Adrenal gland (tissue), 12 donors: ENCODE data around the gene SEMA6A. TPM values are rescaled to one million over a fixed set of nuclear protein-coding genes. Genes with fewer than 3 reads are reported as not detected.

Source experiments
- DNase-seq, 7 donors: peaks; one replicate each; pipeline ENCODE4 v3.0.0-alpha.2; 2019 to 2020
- H3K27ac ChIP-seq, 5 donors: fragments of 200-600 bp; sonication (generic) in 4 of 5; 1 replicate in 3 of 5; 2 replicates in 2 of 5; pipeline versions ENCODE4 v1.5.1 to v1.8.0; 2016 to 2020; ENCODE audit warnings: mild to moderate bottlenecking in 1 of 5
- H3K27me3 ChIP-seq: fragments of 200-600 bp; 2 replicates; pipeline ENCODE4 v1.8.0; 2021
- H3K36me3 ChIP-seq, 2 donors: fragments of 200-600 bp; replicated peaks in 1 of 2; 1 replicate in 1 of 2; 2 replicates in 1 of 2; pipeline versions ENCODE4 v1.5.1 to v1.8.0; 2018 to 2022
- H3K4me1 ChIP-seq, 2 donors: fragments of 200-600 bp; replicated peaks in 1 of 2; 1 replicate in 1 of 2; 2 replicates in 1 of 2; pipeline versions ENCODE4 v1.5.1 to v1.8.0; 2018 to 2021
- H3K4me3 ChIP-seq, 4 donors: fragments of 200-600 bp; sonication (generic) in 3 of 4; one replicate each; pipeline ENCODE4 v1.5.1; 2016 to 2018
- H3K9me3 ChIP-seq, 3 donors: fragments of 200-600 bp; sonication (generic) in 1 of 3; replicated peaks in 1 of 3; 1 replicate in 2 of 3; 2 replicates in 1 of 3; pipeline versions ENCODE4 v1.5.1 to v1.8.0; 2016 to 2021
- CTCF ChIP-seq, 6 experiments: fragments of 450-650 bp in 4 of 6; fragments of 200-600 bp in 2 of 6; sonication (generic) in 1 of 6; IDR thresholded peaks; 1 replicate in 5 of 6; 2 replicates in 1 of 6; pipeline versions ENCODE4 v1.5.1 to v1.8.0; 2016 to 2021; ENCODE audit warnings: antibody characterized with exemption in 6 of 6, mild to moderate bottlenecking in 2 of 6, moderate library complexity in 1 of 6
- POLR2A ChIP-seq, 2 donors: fragments of 450-650 bp; IDR thresholded peaks; one replicate each; pipeline ENCODE4 v1.6.1; 2017; ENCODE audit warnings: antibody characterized with exemption in 2 of 2, mild to moderate bottlenecking in 2 of 2, moderate library complexity in 1 of 2
- WGBS, 4 donors: extraction: QIAGEN DNeasy Blood & Tissue Kit in 2 of 4; methylation state at CpG; one replicate each; pipeline versions ENCODE4 v1.1.5 to v1.1.7; 2013 to 2017; 5-methylcytosine and 5-hydroxymethylcytosine counted together
- intact Hi-C, 2 donors: fragments of 100-400 bp; cut with DNase I; formaldehyde crosslinking; loops; one replicate each; pipeline versions ENCODE4 v1.14.1 to v1.15.0; 2022 to 2023
- polyA plus RNA-seq, 3 donors: library from polyadenylated mRNA; stranded (reverse); fragments of 200-250 nt in 2 of 3; fragments of 350-450 nt in 1 of 3; fragmentation: Illumina TruSeq in 1 of 3; extraction: RNeasy Lipid Tissue Mini Kit (QIAGEN cat#74804) in 1 of 3; gene quantifications; one replicate each; pipeline ENCODE4 v1.2.3, GENCODE V29; 2013 to 2014
- total RNA-seq, 9 donors: library from RNA; depleted of rRNA in 4 of 9; stranded (reverse); fragments of >200 nt in 4 of 9; fragments of 120-200 nt in 1 of 9; fragmentation: NEBNext Ultra II Directional in 1 of 9; extraction: Animal tissue kit (Norgen Biotek cat#: 25700) in 1 of 9; gene quantifications; one replicate each; pipeline versions ENCODE4 v1.1.0 to v1.2.4, GENCODE V29; 2013 to 2023
- donor health status: healthy with polysubstance abuse.
- donor health status: Bipolar disorder and iron deficiency.
- donor health status: DM: yes; HTN: yes; CAD: no.
- donor health status: DM: no; HTN: no; CAD: no.
- donor health status: DM: no; HTN: no; CAD: no.
- donor health status: DM: yes; HTN: yes; CAD: no.

The SEMA6A gene
- total and polyA plus RNA-seq, 12 donors, result 55.1 to 182 (median 124) TPM

- Histone ChIP-seq H3K9me3 (no peaks in the 10 kb centered on the region), H3K36me3 (peaks cover 0 to 48% of the 10 kb centered on the region in 2 donors), H3K4me1 (peaks cover 0 to 7% of the 10 kb centered on the region in 2 donors), H3K27me3 (no peaks in the 10 kb centered on the region), H3K27ac (peak overlapping the region in 1 of 5 donors; percentile 5), H3K4me3 (no peak overlapping the region)
- no peak for DNase-seq
- 65 to 78% (median 69%) methylated on average over 3 of the region's 3 CpGs for WGBS, 4 donors
- TF ChIP-seq POLR2A (IDR thresholded peaks at IDR 0.05) (no peak), CTCF (IDR thresholded peaks at IDR 0.05) (no peak)
- intact Hi-C loops, result no loop called here
Observed at GRCh38 chr5:116492776-116493175, 81.8 kb downstream of the SEMA6A start.

- intact Hi-C loops, result no loop called here
- no peak for DNase-seq
- no peak overlapping the region for H3K4me3 ChIP-seq
- peaks cover 0 to 54% of the 10 kb centered on the region in 2 donors for H3K36me3 ChIP-seq
- no peaks in the 10 kb centered on the region for H3K9me3 ChIP-seq
- no peak for TF ChIP-seq CTCF (IDR thresholded peaks at IDR 0.05)
- no peak for TF ChIP-seq POLR2A (IDR thresholded peaks at IDR 0.05)
- H3K27ac ChIP-seq, result no peak overlapping the region
- no peaks in the 10 kb centered on the region for H3K27me3 ChIP-seq
- 47 to 72% (median 65%) methylated on average over 3 of the region's 3 CpGs for WGBS, 4 donors
- H3K4me1 ChIP-seq, result peaks cover 0 to 9% of the 10 kb centered on the region in 2 donors
Observed at GRCh38 chr5:116492016-116492623, 82.5 kb downstream of the SEMA6A start.

- Histone ChIP-seq H3K27me3 (no peaks in the 10 kb centered on the region), H3K9me3 (no peaks in the 10 kb centered on the region), H3K4me1 (peaks cover 0 to 15% of the 10 kb centered on the region in 2 donors), H3K36me3 (peaks cover 0 to 46% of the 10 kb centered on the region in 2 donors), H3K27ac (no peak overlapping the region), H3K4me3 (no peak overlapping the region)
- 93 to 97% (median 96%) methylated on average over 6 of the region's 6 CpGs for WGBS, 4 donors
- intact Hi-C loops, result no loop called here
- no peak for TF ChIP-seq POLR2A (IDR thresholded peaks at IDR 0.05)
- DNase-seq, result no peak
Observed at GRCh38 chr5:116488356-116489041, 86.1 kb downstream of the SEMA6A start.

GRCh38 chr5:116487045-116487444 is 87.6 kb downstream of the SEMA6A start:
- TF ChIP-seq POLR2A (IDR thresholded peaks at IDR 0.05) (no peak), CTCF (IDR thresholded peaks at IDR 0.05) (no peak)
- peaks cover 0 to 55% of the 10 kb centered on the region in 2 donors for H3K36me3 ChIP-seq
- no peaks in the 10 kb centered on the region for H3K9me3 ChIP-seq
- 12 to 36% (median 20%) methylated on average over 1 of the region's 1 CpG for WGBS, 4 donors
- H3K27me3 ChIP-seq, result no peaks in the 10 kb centered on the region
- H3K4me3 ChIP-seq, result no peak overlapping the region
- H3K27ac ChIP-seq, result no peak overlapping the region
- no peak for DNase-seq
- intact Hi-C loops, result no loop called here
- H3K4me1 ChIP-seq, result peaks cover 0 to 9% of the 10 kb centered on the region in 2 donors
